NCI-H82 treated with DMSO at 0.1 percent for 48 hours (cell line): ENCODE data around the gene SLC22A31.

ENCODE experiments used
- DNase-seq: peaks from one replicate; lab custom pipeline; 2025; ENCODE audit not compliant: unreplicated experiment; lab: John Stamatoyannopoulos, UW

SLC22A31 gene

GRCh38 chr16:89150981-89151380, 49.4 kb downstream of the SLC22A31 start:
- DNase-seq = no peak

DNA sequence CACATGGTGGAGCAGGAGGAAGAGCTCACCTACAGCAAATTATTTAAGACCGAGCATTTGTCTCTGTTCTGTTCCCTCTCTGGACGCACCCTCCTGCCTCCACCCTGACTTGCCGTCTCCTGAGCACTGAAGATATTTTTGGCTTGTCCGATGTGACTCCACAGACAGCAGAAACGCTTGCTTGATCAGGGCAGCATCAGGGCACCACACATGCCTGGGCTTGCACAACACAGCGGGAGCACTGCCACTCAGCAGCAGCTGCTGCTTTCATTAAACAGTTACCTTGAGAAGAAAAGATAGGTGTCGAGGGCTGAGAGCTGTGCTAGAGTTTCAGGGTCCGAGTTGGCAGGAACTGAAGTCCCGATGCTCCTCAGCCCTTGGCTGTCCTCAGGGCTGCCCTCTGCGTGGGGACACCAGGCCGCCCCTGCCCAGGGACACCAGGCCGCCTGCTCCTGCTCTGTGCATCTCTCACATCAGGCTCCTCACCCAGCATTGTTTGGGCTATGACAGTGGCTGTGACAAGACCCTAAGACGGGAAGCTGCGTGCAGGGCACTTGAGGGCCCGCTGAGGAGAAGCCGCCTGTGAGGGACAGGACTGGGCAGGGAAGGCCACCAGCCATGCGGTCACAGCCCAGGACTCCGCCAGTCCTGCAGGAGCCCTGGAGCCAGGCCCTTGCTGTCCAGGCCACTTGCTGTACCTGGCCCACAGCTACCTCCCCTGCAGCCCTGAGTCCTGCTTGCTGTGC, 50.1 kb downstream of the SLC22A31 start:
- no peak for DNase-seq

DNA sequence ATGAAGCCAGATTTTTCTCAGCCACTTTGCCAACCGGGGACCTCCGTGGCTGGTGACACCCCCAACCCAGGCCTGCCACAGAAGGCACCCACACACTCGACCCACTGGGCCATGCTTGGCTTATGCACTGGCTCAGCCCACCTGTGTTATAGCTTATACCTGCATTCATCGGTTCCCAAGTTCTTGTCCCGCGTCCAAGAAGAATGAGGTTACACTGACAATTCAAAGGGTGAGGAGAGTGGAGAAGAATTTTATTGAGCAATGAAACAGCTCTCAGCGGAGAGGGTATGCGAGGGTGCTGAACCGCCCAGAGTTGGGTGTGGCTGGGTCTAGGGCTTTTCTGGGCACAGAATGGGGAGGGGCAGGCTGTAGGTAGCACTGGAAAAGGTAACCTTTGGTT, 51.0 kb downstream of the SLC22A31 start:
- no peak for DNase-seq

DNA sequence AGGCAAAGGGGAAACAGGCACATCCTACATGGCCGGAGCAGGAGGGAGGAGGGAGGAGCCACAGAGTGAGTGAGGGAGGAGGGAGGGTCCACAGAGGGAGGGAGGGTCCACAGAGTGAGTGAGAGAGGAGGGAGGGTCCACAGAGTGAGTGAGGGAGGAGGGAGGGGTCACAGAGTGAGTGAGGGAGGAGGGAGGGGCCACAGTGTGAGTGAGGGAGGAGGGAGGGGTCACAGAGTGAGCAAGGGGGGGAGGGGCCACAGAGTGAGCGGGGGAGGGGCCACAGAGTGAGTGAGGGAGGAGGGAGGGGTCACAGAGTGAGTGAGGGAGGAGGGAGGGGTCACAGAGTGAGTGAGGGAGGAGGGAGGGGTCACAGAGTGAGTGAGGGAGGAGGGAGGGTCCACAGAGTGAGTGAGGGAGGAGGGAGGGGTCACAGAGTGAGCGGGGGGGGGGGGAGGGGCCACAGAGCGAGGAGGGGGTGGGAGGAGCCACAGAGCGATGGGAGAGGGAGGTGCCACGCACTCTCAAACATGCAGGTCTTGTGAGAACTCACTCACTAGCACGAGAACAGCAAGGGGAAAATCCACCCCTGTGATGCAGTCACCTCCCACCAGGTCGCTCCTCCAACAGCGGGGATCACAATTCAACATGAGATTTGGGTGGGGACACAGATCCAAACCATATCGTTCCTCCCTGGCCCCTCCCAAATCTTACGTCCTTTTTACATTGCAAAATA, 53.1 kb downstream of the SLC22A31 start:
- no peak for DNase-seq

DNA sequence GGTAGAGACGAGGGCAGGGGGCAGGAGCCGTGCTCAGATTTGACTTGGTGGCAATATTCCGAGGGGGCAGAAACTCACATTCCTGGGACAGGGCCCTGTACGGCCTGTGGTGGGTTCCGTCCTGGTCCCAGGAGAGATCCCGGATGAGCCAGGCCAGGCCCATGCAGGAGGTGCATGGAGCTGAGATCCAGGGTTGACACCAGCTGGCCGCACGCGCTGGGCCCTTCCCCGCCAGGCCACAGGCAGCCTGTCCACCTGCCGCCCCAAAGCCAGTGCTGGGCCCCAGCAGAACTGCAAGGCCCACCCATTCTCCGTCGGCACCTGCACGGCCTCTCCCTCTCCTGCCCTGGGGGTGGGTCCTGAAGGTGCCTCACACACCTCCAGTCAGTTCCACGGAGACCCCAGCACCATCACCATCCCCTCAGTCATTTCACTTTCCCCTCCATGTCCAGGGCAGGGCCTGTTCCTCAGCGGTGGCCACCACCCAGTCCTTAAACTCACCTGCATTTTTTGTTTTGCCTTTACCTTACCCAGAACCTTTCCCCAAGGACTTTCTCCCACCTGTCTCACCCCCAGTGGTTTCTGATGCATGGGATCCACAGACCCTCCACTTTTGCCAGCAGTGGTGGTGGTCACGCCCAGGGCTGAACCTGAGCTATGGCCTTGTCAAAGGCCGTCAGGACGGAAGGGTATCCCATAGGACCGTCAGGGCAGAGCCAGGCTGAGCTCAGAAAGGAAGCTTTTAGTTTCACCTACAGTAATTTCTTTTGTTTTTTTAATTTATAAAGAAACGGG, 53.9 kb downstream of the SLC22A31 start:
- no peak for DNase-seq
